Hepatocyte (in vitro differentiated cells): ENCODE measurements around the gene SLC7A7. TPM values are rescaled to one million over a fixed set of nuclear protein-coding genes. Genes with fewer than 3 reads are reported as not detected.

Source experiments
- DNase-seq: peaks from one replicate; pipeline ENCODE4 v3.0.0-alpha.2; 2016; ENCODE audit warnings: low spot score
- H2AFZ ChIP-seq: fragments of 200-600 bp; sonication (generic); 2 replicates; pipeline ENCODE4 v1.6.0; 2016; ENCODE audit warnings: antibody characterized with exemption, mild to moderate bottlenecking
- H3K27ac ChIP-seq: fragments of 200-600 bp; sonication (generic); 2 replicates; pipeline ENCODE4 v1.5.1; 2016; ENCODE audit warnings: mild to moderate bottlenecking
- H3K27me3 ChIP-seq: fragments of 200-600 bp; sonication (generic); 2 replicates; pipeline ENCODE4 v1.6.1; 2016
- H3K36me3 ChIP-seq: fragments of 200-600 bp; sonication (generic); replicated peaks from 2 replicates; pipeline ENCODE4 v1.5.1; 2016; ENCODE audit warnings: low read depth; ENCODE audit not compliant: insufficient read depth
- H3K4me1 ChIP-seq: fragments of 200-600 bp; sonication (generic); 2 replicates; pipeline ENCODE4 v1.5.1; 2016; ENCODE audit warnings: mild to moderate bottlenecking, moderate library complexity; ENCODE audit not compliant: insufficient read depth
- H3K4me2 ChIP-seq: fragments of 200-600 bp; sonication (generic); 2 replicates; pipeline ENCODE4 v1.6.0; 2016
- H3K4me3 ChIP-seq: fragments of 200-600 bp; sonication (generic); 2 replicates; pipeline ENCODE4 v1.5.1; 2016; ENCODE audit warnings: mild to moderate bottlenecking
- H3K79me2 ChIP-seq: fragments of 200-600 bp; sonication (generic); 2 replicates; pipeline ENCODE4 v1.6.0; 2017; ENCODE audit warnings: mild to moderate bottlenecking
- H3K9me2 ChIP-seq: fragments of 200-600 bp; sonication (generic); replicated peaks from 2 replicates; pipeline ENCODE4 v1.6.0; 2017; ENCODE audit warnings: mild to moderate bottlenecking; ENCODE audit not compliant: insufficient read depth
- H3K9me3 ChIP-seq: fragments of 200-600 bp; sonication (generic); 2 replicates; pipeline ENCODE4 v1.5.1; 2016; ENCODE audit warnings: low read depth, mild to moderate bottlenecking
- H4K20me1 ChIP-seq: fragments of 200-600 bp; sonication (generic); 2 replicates; pipeline ENCODE4 v1.6.0; 2016; ENCODE audit warnings: mild to moderate bottlenecking; ENCODE audit not compliant: insufficient read depth, poor library complexity, severe bottlenecking
- EZH2 ChIP-seq: fragments of 200-600 bp; sonication (generic); IDR thresholded peaks from 2 replicates; pipeline ENCODE4 v1.6.1; 2016; ENCODE audit warnings: antibody characterized with exemption, mild to moderate bottlenecking, borderline replicate concordance
- EZH2phosphoT487 ChIP-seq: fragments of 200-600 bp; sonication (generic); IDR thresholded peaks from one replicate; pipeline ENCODE4 v1.6.1; 2018; ENCODE audit warnings: antibody characterized with exemption, mild to moderate bottlenecking, low read depth, moderate library complexity; ENCODE audit not compliant: unreplicated experiment, severe bottlenecking
- WGBS: methylation state at CpG from one replicate; pipeline ENCODE4 v1.1.6; 2016; ENCODE audit warnings: low lambda C conversion rate; ENCODE audit errors: missing lambda C conversion rate; 5-methylcytosine and 5-hydroxymethylcytosine counted together
- polyA plus RNA-seq: library from polyadenylated mRNA; unstranded; fragments of >200 nt; fragmentation: Nextera tagmentation; extraction: Ambion mirVana; gene quantifications from 2 replicates; pipeline ENCODE4 v1.2.1, GENCODE V29; 2016
- small RNA-seq: library from RNA; depleted of rRNA; stranded (forward); fragments of <200 nt; gene quantifications from one replicate; pipeline ENCODE3, GENCODE V24; 2014
- total RNA-seq: library from RNA; depleted of rRNA; stranded (reverse); fragments of >200 nt; gene quantifications from 2 replicates; pipeline ENCODE4 v1.2.3, GENCODE V29; 2014
- TF ChIP-seq, protein P1 (sequence below): fragments of 200-600 bp; sonication (generic); IDR thresholded peaks from 2 replicates; pipeline ENCODE4 v1.5.1; 2016; ENCODE audit warnings: antibody characterized with exemption, mild to moderate bottlenecking; ENCODE audit not compliant: poor library complexity

The SLC7A7 gene
- total and polyA plus RNA-seq, 2 experiments from 2014 or later, result 206 to 337 TPM

GRCh38 chr14:22723815-22724214 lies 91.4 kb downstream of the SLC7A7 start:
- TF ChIP-seq EZH2phosphoT487 (no peak), EZH2 (no peak)
- TF ChIP-seq, protein P1, sequence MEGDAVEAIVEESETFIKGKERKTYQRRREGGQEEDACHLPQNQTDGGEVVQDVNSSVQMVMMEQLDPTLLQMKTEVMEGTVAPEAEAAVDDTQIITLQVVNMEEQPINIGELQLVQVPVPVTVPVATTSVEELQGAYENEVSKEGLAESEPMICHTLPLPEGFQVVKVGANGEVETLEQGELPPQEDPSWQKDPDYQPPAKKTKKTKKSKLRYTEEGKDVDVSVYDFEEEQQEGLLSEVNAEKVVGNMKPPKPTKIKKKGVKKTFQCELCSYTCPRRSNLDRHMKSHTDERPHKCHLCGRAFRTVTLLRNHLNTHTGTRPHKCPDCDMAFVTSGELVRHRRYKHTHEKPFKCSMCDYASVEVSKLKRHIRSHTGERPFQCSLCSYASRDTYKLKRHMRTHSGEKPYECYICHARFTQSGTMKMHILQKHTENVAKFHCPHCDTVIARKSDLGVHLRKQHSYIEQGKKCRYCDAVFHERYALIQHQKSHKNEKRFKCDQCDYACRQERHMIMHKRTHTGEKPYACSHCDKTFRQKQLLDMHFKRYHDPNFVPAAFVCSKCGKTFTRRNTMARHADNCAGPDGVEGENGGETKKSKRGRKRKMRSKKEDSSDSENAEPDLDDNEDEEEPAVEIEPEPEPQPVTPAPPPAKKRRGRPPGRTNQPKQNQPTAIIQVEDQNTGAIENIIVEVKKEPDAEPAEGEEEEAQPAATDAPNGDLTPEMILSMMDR, result no peak
- Histone ChIP-seq H3K36me3 (no peaks in the 10 kb centered on the region), H3K4me3 (no peak overlapping the region)

More at GRCh38 chr14:22723815-22724214, 91.4 kb downstream of the SLC7A7 start:
- no peaks in the 10 kb centered on the region for H3K9me2 ChIP-seq
- H3K9me3 ChIP-seq, result no peaks in the 10 kb centered on the region
- no peaks in the 10 kb centered on the region for H4K20me1 ChIP-seq
- no peaks in the 10 kb centered on the region for H3K79me2 ChIP-seq
- WGBS, result 100% methylated on average over 1 of the region's 1 CpG
- H3K4me1 ChIP-seq, result no peaks in the 10 kb centered on the region
- no peak overlapping the region for H2AFZ ChIP-seq
- no peak overlapping the region for H3K27ac ChIP-seq
- DNase-seq, result no peak
- no peaks in the 10 kb centered on the region for H3K27me3 ChIP-seq
- no peak overlapping the region for H3K4me2 ChIP-seq

Small RNA genes lying within 50 kb of the gene (small RNA-seq; reads per million reads assigned to genes)
- gene RF00019 (not detected), gene RF00588 (not detected)

Other genes starting within 250 kb of the SLC7A7 start
- 327 and 358 TPM in 2 replicates for gene DAD1, start 226.2 kb downstream of the SLC7A7 start, total RNA-seq
- 441 and 463 TPM in 2 replicates for gene DAD1, start 226.2 kb downstream of the SLC7A7 start, polyA plus RNA-seq
- 30.7 and 33.9 TPM in 2 replicates for gene ABHD4, start 217.1 kb downstream of the SLC7A7 start, total RNA-seq
- 43.3 and 49.8 TPM in 2 replicates for gene ABHD4, start 217.1 kb downstream of the SLC7A7 start, polyA plus RNA-seq
- 0.03 TPM in 1 of 2 replicates, not detected in the other for gene OR6J1, start 171.1 kb downstream of the SLC7A7 start, total RNA-seq
- not detected in 2 replicates for gene OR6J1, start 171.1 kb downstream of the SLC7A7 start, polyA plus RNA-seq
- gene OXA1L, start 48.7 kb downstream of the SLC7A7 start, total RNA-seq, result 88.1 and 107 TPM in 2 replicates
- 59.4 and 64.3 TPM in 2 replicates for gene OXA1L, start 48.7 kb downstream of the SLC7A7 start, polyA plus RNA-seq
- 50.6 and 164 TPM in 2 replicates for gene MRPL52, start 14.5 kb upstream of the SLC7A7 start, total RNA-seq
- 214 and 227 TPM in 2 replicates for gene MRPL52, start 14.5 kb upstream of the SLC7A7 start, polyA plus RNA-seq
- 122 and 160 TPM in 2 replicates for gene MMP14, start 21.1 kb upstream of the SLC7A7 start, total RNA-seq
- 17.1 and 21.4 TPM in 2 replicates for gene MMP14, start 21.1 kb upstream of the SLC7A7 start, polyA plus RNA-seq
- gene LRP10, start 56.3 kb upstream of the SLC7A7 start, total RNA-seq, result 34.4 and 56.2 TPM in 2 replicates
- gene LRP10, start 56.3 kb upstream of the SLC7A7 start, polyA plus RNA-seq, result 92.7 and 117 TPM in 2 replicates
- gene REM2, start 67.8 kb upstream of the SLC7A7 start, total RNA-seq, result 1.5 and 1.9 TPM in 2 replicates
- 5.5 and 6.3 TPM in 2 replicates for gene REM2, start 67.8 kb upstream of the SLC7A7 start, polyA plus RNA-seq
- gene RBM23, start 103.7 kb upstream of the SLC7A7 start, total RNA-seq, result 236 and 749 TPM in 2 replicates
- gene RBM23, start 103.7 kb upstream of the SLC7A7 start, polyA plus RNA-seq, result 72.9 and 74.1 TPM in 2 replicates
- gene PRMT5, start 113.9 kb upstream of the SLC7A7 start, total RNA-seq, result 38.9 and 52.2 TPM in 2 replicates
- gene PRMT5, start 113.9 kb upstream of the SLC7A7 start, polyA plus RNA-seq, result 54.1 and 72.3 TPM in 2 replicates
- 34.8 and 46.4 TPM in 2 replicates for gene HAUS4, start 141.7 kb upstream of the SLC7A7 start, total RNA-seq
- gene HAUS4, start 141.7 kb upstream of the SLC7A7 start, polyA plus RNA-seq, result 16.2 and 21.8 TPM in 2 replicates
- gene AJUBA, start 167.1 kb upstream of the SLC7A7 start, total RNA-seq, result 75.1 and 80.8 TPM in 2 replicates
- gene AJUBA, start 167.1 kb upstream of the SLC7A7 start, polyA plus RNA-seq, result 36.2 and 43.2 TPM in 2 replicates
- 7.8 and 8.8 TPM in 2 replicates for gene C14orf93, start 194.7 kb upstream of the SLC7A7 start, total RNA-seq
- gene C14orf93, start 194.7 kb upstream of the SLC7A7 start, polyA plus RNA-seq, result 5.7 and 6.5 TPM in 2 replicates
- gene PSMB5, start 219.5 kb upstream of the SLC7A7 start, total RNA-seq, result 171 and 190 TPM in 2 replicates
- gene PSMB5, start 219.5 kb upstream of the SLC7A7 start, polyA plus RNA-seq, result 299 and 319 TPM in 2 replicates
- gene PSMB11, start 226.8 kb upstream of the SLC7A7 start, total RNA-seq, result not detected in 2 replicates
- gene PSMB11, start 226.8 kb upstream of the SLC7A7 start, polyA plus RNA-seq, result not detected in 2 replicates
- 6.7 and 6.9 TPM in 2 replicates for gene CDH24, start 242.1 kb upstream of the SLC7A7 start, total RNA-seq
- gene CDH24, start 242.1 kb upstream of the SLC7A7 start, polyA plus RNA-seq, result 18.0 and 19.8 TPM in 2 replicates